Loucy (cell line): ENCODE measurements around the gene FAM120B.

Source experiments
- H2AFZ ChIP-seq: fragments of 200-600 bp; sonication (generic); 2 replicates; pipeline ENCODE4 v1.6.0; 2016; ENCODE audit warnings: antibody characterized with exemption, mild to moderate bottlenecking, low read length, moderate library complexity
- H3F3A ChIP-seq: fragments of 200-600 bp; 2 replicates; pipeline ENCODE4 v1.6.0; 2016; ENCODE audit warnings: antibody characterized with exemption, low read depth, mild to moderate bottlenecking
- H3K27me3 ChIP-seq: fragments of 200-600 bp; sonication (generic); 2 replicates; pipeline ENCODE4 v1.6.1; 2014; ENCODE audit warnings: low read length, mild to moderate bottlenecking; ENCODE audit not compliant: insufficient read depth, poor library complexity, severe bottlenecking
- H3K36me3 ChIP-seq: fragments of 200-600 bp; sonication (generic); 2 replicates; pipeline ENCODE4 v1.6.1; 2016; ENCODE audit warnings: low read length; ENCODE audit not compliant: insufficient read depth
- H3K4me1 ChIP-seq: fragments of 200-600 bp; sonication (generic); 2 replicates; pipeline ENCODE4 v1.5.1; 2014; ENCODE audit warnings: low read length, mild to moderate bottlenecking; ENCODE audit not compliant: insufficient read depth, poor library complexity, severe bottlenecking
- H3K4me2 ChIP-seq: fragments of 200-600 bp; sonication (generic); 2 replicates; pipeline ENCODE4 v1.6.0; 2014; ENCODE audit warnings: antibody characterized with exemption, low read length, low read depth, mild to moderate bottlenecking; ENCODE audit not compliant: poor library complexity, severe bottlenecking
- H3K4me3 ChIP-seq: fragments of 200-600 bp; sonication (generic); 2 replicates; pipeline ENCODE4 v1.5.1; 2014; ENCODE audit warnings: low read length, mild to moderate bottlenecking, mixed read lengths; ENCODE audit not compliant: poor library complexity, severe bottlenecking
- H3K79me2 ChIP-seq: fragments of 200-600 bp; sonication (generic); 2 replicates; pipeline ENCODE4 v1.6.1; 2014; ENCODE audit warnings: low read length; ENCODE audit not compliant: insufficient read depth
- H3K9ac ChIP-seq: fragments of 200-600 bp; sonication (generic); 2 replicates; pipeline ENCODE4 v1.6.0; 2014; ENCODE audit warnings: mild to moderate bottlenecking, low read depth, low read length, moderate library complexity; ENCODE audit not compliant: poor library complexity, severe bottlenecking
- H3K9me2 ChIP-seq: fragments of 200-600 bp; sonication (generic); replicated peaks from 2 replicates; pipeline ENCODE4 v1.6.1; 2016; ENCODE audit warnings: low read depth, low read length, mixed read lengths
- H3K9me3 ChIP-seq: fragments of 200-600 bp; sonication (generic); 2 replicates; pipeline ENCODE4 v1.6.1; 2014; ENCODE audit warnings: mild to moderate bottlenecking, antibody characterized with exemption, low read length, low read depth; ENCODE audit not compliant: insufficient read depth
- H4K20me1 ChIP-seq: fragments of 200-600 bp; sonication (generic); 2 replicates; pipeline ENCODE4 v1.6.0; 2014; ENCODE audit warnings: antibody characterized with exemption, low read length, mild to moderate bottlenecking; ENCODE audit not compliant: insufficient read depth, poor library complexity, severe bottlenecking
- EZH2phosphoT487 ChIP-seq: fragments of 200-600 bp; IDR thresholded peaks from 2 replicates; pipeline ENCODE4 v1.6.1; 2018; ENCODE audit warnings: antibody characterized with exemption, mild to moderate bottlenecking, moderate library complexity, borderline replicate concordance
- TF ChIP-seq, protein P1 (sequence below): fragments of 200-600 bp; sonication (generic); conservative IDR thresholded peaks from 2 replicates; pipeline ENCODE4 v1.5.1; 2014; ENCODE audit warnings: mild to moderate bottlenecking, antibody characterized with exemption, low read length

FAM120B gene

DNA sequence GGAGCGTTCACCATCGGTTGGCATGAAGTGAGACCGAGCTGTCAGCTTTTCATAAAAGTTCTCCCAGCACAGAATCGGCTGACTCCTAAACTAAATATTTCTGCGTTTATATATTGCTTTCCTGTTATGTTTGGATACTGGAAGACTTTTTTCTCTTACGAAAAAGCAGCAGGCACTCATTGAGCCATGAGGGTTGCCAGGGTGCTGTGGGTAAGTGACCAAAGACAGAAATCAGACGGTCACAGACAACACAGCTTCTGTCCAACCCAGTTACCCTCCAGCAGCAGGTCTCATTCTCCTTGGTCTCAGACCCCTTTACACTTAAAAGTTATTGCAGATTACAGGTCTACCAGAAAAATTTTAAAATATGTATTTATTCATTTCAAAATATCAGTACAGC is 113.7 kb downstream of the FAM120B start:
- Histone ChIP-seq H3K4me2 (no peak overlapping the region), H3F3A (no peaks in the 10 kb centered on the region), H3K9me2 (no peaks in the 10 kb centered on the region), H3K4me1 (no peaks in the 10 kb centered on the region), H3K9ac (no peak overlapping the region), H3K27me3 (no peaks in the 10 kb centered on the region), H3K79me2 (no peaks in the 10 kb centered on the region), H3K36me3 (no peaks in the 10 kb centered on the region), H3K4me3 (no peak overlapping the region), H4K20me1 (no peaks in the 10 kb centered on the region), H3K9me3 (peaks cover 4% of the 10 kb centered on the region; the same call in 1 of the 2 replicates), H2AFZ (no peak overlapping the region)
- TF ChIP-seq, protein P1, sequence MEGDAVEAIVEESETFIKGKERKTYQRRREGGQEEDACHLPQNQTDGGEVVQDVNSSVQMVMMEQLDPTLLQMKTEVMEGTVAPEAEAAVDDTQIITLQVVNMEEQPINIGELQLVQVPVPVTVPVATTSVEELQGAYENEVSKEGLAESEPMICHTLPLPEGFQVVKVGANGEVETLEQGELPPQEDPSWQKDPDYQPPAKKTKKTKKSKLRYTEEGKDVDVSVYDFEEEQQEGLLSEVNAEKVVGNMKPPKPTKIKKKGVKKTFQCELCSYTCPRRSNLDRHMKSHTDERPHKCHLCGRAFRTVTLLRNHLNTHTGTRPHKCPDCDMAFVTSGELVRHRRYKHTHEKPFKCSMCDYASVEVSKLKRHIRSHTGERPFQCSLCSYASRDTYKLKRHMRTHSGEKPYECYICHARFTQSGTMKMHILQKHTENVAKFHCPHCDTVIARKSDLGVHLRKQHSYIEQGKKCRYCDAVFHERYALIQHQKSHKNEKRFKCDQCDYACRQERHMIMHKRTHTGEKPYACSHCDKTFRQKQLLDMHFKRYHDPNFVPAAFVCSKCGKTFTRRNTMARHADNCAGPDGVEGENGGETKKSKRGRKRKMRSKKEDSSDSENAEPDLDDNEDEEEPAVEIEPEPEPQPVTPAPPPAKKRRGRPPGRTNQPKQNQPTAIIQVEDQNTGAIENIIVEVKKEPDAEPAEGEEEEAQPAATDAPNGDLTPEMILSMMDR = no peak
- no peak for TF ChIP-seq EZH2phosphoT487

DNA sequence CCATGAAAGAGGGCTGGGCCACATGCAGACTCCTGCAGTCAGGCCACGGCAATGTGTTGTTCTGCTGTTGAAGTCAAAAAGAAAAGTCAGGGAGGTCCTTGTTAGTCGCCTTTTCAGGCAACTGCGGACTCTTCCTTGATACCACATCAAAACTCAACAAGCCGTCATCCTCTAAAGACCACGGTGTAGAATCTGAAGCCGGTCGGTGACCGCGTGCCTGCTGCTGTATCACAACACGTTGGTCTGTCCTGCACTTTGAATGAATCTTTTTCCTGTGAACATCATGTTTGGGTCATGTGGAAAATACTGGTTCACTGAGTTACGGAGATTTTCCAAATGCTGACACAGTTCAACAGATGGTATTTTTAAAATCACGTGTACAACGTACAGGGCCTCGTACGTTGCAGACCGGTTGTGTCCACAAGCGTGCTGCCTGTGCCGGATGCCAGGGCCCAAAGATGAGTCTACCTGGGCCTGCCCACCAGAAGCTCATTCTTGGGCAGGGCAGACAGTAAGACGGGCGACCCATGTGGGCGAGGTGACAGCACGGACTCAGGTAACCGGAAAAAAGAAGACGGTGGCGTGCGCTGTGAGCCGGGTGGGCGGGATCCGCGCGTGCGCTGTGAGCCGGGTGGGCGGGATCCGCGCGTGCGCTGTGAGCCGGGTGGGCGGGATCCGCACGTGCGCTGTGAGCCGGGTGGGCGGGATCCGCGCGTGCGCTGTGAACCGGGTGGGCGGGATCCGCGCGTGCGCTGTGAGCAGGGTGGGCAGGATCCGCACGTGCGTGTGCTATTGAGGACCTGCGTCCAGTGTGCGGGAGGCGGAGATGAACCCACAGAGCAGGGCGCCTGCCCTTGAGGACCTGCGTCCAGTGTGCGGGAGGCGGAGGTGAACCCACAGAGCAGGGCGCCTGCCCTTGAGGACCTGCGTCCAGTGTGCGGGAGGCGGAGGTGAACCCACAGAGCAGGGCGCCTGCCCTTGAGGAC is 114.5 kb downstream of the FAM120B start:
- Histone ChIP-seq H2AFZ (no peak overlapping the region), H3K36me3 (no peaks in the 10 kb centered on the region), H3K9me2 (no peaks in the 10 kb centered on the region), H3K9ac (no peak overlapping the region), H3K4me2 (no peak overlapping the region), H4K20me1 (no peaks in the 10 kb centered on the region), H3K9me3 (peaks cover 4% of the 10 kb centered on the region; the same call in 1 of the 2 replicates), H3K27me3 (no peaks in the 10 kb centered on the region), H3F3A (no peaks in the 10 kb centered on the region), H3K4me3 (no peak overlapping the region), H3K4me1 (no peaks in the 10 kb centered on the region), H3K79me2 (no peaks in the 10 kb centered on the region)
- TF ChIP-seq EZH2phosphoT487 = no peak
- TF ChIP-seq, protein P1 = no peak

DNA sequence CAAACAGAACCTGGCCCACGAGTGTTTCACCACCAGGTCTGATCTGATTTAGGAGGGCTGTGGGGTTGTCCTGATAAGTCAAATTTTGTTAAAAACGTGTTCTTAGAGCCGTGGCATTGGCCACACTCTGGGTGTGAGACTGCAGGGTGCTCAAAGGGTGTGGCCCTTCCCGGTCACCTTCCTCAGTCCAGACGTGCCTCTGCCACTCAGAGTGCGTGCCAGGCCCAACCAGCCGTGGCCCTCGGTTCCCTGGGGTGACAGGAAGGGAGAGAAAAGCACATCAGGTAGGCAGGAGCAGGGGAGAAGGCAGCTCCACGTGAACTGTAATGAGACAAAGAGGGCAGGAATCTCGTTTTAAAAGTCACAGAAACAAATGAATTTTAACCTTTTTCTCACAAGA is 115.4 kb downstream of the FAM120B start:
- Histone ChIP-seq H3K79me2 (no peaks in the 10 kb centered on the region), H3K4me3 (no peak overlapping the region), H4K20me1 (no peaks in the 10 kb centered on the region), H3K27me3 (no peaks in the 10 kb centered on the region), H3K4me1 (no peaks in the 10 kb centered on the region), H3F3A (no peaks in the 10 kb centered on the region), H3K4me2 (no peak overlapping the region), H3K9me2 (no peaks in the 10 kb centered on the region), H3K9ac (no peak overlapping the region), H3K36me3 (no peaks in the 10 kb centered on the region), H3K9me3 (peaks cover 4% of the 10 kb centered on the region; the same call in 1 of the 2 replicates), H2AFZ (no peak overlapping the region)
- TF ChIP-seq EZH2phosphoT487 = no peak
- TF ChIP-seq, protein P1 = no peak
